Measurements from ENCODE around the gene TSPEAR.
"Not testable (repeated sequence)": the region's sequence is repeated elsewhere in the genome, so short reads cannot be mapped to it uniquely, and the experiment has no call there.

The TSPEAR gene

DNA sequence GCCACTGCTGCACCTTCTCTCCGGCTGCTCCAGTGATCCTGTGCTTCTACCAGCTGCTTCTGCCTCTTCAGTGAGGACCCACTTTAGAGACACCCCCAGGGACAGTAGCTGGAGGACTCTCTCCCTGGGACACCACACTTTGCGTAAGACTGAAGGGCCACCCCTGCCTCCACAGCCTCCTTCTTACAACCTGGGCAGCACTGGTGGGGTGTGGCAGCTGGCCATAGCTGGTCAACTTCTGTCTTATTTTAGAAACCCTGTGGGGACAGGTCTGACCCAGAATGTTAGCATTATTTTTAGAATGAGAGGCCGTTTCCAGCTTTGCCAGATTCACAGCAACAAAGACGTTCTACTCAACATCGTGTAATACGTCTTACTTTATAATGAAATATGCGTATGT is 85.6 kb downstream of the TSPEAR start:
- intact Hi-C loops (cut with DNase I), result no loop called here
- no peak for DNase-seq

DNA sequence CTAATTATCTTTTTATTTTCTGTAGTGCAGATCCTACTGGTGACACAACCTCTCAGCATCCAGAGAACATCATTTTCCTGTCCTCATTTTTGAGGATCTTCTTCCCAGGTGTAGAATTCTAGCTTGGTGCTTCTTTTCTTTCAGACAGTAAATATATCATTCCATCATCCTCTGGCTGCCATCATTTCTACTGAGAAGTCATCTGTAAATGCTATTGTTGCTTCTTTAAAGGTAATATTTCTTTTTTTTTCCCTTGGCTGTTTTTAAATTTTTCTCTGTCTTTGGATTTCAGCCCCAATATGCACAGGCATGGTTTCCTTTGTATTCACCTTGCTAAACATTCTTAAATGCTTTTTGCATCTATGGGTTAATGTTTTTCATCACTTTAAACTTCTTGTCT is 87.8 kb downstream of the TSPEAR start:
- intact Hi-C loops (cut with DNase I), result no loop called here
- DNase-seq, result no peak

DNA sequence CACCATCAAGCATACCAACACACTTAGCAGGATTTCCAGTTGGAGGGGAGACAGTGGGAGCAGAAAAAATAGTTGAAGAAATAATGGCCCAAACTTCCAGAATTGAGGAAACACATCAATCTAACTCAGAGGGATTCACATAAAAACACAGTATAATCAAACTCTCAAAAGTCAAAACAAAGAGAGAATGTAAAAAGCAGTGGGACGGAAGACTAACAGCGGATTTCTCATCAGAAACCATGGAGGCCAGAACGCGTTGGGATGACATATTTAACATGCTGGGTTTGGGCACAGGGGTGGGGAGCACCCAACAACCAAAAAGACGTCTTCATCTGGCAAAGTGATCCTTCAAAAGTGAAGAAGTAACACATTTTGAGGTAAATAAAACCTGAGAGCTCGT is 91.5 kb downstream of the TSPEAR start:
- intact Hi-C loops (cut with DNase I), result no loop called here
- no peak for DNase-seq

DNA sequence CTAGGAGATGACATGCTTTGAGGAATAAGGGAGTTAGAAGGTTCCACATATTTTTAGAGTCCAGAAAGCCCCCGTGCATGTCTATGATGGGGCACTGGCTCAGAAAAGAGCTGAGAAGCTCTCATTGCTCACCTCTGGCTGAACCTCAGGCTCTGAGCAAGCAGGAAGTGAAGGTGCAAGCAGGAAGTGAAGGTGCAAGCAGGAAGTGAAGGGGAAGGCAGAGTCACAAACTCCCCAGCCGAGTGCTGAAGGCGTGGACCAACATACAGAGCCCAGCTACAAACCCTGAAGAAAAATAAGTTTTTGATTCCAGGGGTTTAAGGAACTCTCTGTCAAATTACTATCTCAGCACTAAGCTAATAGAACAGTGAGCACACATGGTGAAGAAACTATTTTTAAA is 92.5 kb downstream of the TSPEAR start:
- intact Hi-C loops (cut with DNase I), result no loop called here
- DNase-seq, result no peak

DNA sequence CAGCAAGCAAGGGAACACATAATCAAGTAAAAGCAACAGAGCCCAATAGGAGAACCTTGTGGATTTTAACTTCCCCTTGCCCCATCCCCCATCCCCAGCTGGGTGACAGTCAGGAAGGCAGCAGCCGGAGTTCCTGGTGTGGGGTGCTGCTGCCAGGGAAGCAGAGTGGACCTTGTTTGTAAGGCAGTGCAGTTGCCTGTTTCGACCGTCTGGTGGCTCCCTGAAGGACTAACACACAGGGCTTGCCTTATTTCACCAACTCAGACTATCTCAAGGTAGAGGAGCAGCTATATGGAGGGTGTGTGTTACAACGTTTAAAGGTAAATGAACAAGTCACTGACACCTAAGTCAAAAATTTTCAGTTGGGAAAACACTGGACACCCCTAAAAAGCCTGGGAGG is 92.9 kb downstream of the TSPEAR start:
- DNase-seq, result peak in 11 of 42 donors; percentile 6 to 45 (median 20)
- intact Hi-C loops (cut with DNase I), result no loop called here

DNA sequence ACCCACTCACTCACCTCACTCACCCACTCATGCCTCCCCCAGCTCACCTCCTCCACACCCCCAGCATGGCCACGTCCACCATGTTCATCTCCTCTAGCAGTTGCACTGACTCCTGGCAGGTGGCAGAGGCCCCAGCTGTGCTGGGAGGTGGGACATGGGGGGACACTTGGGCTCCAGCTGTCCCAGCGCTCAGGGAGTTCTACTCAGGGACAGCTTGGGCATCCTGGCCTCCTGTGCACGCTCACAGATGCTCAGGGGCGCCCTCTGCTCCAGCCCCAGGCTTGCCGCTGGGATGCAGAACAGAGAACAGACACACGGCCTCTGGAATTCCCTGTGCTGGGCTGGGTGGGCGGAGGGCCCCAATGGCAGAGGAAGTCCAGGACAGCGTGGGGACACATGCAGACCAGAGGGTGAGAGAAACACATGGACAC is 94.3 kb downstream of the TSPEAR start:
- intact Hi-C loops (cut with DNase I), result no loop called here
- DNase-seq, result no peak

DNA sequence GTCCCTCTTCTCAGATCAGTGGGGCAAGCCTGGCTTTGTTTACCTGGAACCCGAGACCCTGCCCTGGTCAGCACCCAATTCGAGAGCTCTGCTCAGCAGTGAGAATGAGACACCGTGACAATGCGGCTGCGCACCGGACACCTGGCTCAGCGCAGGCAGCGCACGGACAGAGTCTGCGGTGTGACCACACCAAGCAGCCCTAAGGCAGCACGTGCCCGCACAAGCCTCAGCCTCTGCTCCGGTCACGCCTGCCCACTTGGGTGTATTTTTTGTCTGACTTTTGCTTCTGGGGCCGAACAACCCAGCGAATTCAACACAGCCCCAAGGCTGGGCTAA is 94.8 kb downstream of the TSPEAR start:
- no peak for DNase-seq

DNA sequence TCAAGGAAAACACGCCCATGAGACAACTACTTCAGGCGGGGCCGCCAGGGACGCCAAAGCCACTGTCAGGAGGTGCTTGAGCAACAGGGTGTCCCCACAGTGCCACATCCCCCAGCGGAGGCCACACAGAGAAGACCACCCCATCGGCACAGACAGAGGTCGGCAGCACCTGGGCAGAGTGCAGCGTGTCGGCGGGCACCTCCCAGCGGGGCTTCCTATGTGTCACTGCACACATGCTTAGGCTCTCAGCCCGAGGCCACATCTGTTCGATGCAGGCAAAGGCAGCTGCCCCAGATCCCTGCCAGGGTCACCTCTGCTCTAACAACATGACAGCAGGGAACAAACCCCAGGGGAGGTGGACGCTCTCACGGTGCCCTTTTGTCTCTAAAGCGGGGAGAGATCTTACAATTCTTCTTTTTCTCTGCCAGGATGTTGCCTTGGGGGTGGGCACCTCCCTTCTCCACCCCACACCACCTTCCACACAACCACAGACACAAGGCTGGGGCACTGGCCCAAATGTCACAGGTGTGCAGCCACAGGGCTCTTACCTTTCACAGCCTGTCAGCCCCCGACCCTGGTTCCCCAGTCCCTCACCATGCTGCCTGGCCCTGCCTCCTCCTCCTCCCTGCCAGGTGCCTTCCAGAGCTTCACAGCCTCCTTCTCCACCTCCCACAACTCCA is 95.3 kb downstream of the TSPEAR start:
- intact Hi-C loops (cut with DNase I), result no loop called here
- DNase-seq, result no peak

More for the DNA sequence above, 94.8 kb downstream of the TSPEAR start:
- intact Hi-C loops (cut with DNase I), result no loop called here

DNA sequence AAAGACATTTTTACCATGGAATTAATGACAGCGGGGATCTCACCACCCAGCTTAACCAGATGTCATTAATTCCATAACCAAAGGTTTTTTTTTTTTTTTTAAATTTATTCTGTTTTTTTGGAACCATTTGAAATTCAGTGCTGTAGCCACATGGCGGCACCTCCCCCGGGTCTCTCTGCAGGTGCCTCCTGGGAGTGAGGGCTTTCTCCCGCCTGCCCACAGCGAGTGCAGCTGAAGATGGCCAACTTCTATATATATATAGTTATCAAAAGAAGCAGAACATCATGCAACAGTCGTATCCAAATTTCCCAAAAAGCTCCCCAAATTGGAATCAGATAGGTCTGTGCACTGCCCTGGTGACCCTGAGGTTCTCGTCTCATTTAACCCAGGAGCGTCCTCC is 95.9 kb downstream of the TSPEAR start:
- DNase-seq, result no peak

DNA sequence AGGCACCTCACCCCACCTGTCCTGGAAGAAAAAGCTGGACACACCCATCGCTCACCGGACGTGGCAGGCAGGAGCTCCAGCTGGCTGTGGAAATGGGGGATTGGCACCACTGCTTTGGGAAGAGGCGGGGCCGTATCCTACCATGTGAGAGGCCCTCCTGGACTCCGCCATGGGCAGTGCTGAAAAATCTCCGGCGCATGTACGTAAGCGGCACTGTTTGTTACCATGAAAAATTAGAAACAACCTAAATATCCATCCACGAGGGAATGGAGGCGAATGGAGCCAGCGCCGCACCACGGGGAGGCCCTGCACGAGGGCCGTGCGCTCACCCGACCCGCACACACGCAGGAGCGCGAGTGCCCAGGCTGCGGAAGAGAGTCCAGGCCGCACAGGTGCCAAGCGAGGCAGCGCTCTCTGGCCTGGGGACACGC is 96.4 kb downstream of the TSPEAR start:
- intact Hi-C loops (cut with DNase I), result no loop called here
- no peak for DNase-seq

More for the DNA sequence above, 95.9 kb downstream of the TSPEAR start:
- intact Hi-C loops (cut with DNase I), result no loop called here

DNA sequence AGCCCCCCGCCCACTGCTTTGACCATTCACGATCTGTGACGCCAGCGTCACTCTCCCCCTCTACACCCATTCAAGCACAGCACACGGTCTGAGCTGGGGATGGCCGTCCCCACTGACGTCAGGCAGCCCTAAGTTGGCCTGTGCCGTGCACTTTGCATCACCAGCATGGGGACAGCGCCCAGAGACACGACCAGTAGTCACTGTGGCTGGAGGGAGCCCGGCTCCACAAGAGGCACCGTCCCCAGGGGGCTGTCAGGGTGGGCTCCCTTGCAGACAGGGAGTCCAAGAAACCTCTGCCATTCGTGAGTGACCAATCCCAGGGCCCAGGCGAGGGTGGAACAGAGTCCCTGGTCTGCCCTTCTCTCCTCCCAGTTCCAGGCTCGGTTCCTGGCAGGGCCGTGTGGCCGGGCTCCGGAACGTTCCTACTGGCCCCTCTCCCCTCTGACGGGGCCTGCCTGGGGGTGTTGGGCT is 97.2 kb downstream of the TSPEAR start:
- intact Hi-C loops (cut with DNase I), result no loop called here
- no peak for DNase-seq

DNA sequence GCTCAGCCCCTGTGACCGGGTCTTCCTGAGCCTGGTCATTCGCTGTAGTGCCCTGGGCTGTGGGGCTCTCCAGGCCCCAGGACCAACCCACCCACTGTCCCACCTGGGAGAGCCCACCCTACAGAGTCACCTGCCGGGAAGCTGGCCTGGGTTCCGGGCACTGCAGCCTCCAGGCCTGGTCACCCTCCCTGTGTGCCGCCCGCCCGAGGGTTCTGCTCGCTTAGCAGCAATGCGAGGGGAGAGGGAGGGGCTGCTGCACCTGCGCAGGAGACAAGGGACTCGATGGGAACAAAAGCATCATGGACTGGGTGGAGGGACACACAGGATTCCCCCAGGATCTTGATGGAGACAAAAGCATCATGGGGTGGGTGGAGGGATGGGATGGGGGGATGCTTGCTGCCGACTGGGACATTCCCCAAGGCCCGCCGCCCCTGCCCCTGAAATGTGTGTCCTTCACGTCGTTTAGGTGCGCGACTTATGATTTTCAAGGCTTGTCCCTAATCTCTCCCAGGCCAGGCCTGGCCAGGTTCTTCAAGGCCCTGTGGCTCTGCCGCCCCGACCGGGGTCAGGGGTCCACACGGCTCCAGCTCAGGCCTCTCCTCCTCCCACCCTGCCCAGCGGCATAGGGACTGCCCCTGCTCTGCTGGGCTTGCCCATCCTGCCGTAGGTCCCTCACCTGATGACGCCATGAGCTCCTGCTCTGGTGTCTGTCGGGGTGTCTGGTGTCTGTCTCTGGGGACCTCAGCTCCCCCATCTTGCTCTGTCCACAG is 97.8 kb downstream of the TSPEAR start:
- intact Hi-C loops (cut with DNase I), result no loop called here
- DNase-seq, result no peak

DNA sequence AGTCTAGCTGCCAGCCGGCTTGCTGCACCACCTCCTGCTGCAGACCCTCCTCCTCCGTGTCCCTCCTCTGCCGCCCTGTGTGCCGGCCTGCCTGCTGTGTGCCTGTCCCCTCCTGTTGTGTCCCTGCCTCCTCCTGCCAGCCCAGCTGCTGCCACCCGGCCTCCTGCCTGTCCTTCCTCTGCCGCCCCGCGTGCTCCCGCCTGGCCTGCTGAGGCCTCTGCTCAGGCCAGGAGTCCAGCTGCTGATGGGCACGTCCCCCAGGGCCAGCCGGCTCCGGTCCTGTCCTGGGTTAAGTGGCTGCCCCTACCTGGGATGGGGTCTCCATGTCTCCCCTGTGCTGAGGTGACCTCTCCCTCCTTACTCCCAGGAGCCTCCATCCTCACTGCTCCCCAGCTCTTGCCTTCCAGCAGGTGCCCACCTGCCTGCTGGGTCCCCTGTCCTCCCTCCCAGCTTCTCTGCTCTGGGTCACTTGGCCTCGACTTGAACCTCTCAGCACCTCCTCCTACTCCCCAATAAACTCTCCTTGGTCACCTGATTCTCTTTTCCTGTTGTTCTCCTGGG is 98.6 kb downstream of the TSPEAR start:
- intact Hi-C loops (cut with DNase I), result no loop called here
- DNase-seq, result no peak

DNA sequence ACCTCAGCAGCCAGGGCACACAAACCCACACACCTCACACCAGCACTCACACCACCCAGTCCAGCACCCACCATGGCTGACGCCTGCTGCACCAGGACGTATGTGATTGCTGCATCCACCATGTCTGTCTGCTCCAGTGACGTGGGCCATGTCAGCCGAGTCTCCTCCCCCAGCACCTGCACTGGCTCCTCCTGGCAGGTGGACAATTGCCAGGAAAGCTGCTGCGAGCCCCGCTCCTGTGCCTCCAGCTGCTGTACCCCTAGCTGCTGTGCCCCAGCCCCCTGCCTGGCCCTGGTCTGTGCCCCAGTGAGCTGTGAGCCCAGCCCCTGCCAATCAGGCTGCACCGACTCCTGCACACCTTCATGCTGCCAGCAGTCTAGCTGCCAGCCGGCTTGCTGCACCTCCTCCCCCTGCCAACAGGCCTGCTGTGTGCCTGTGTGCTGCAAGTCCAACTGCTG is 99.3 kb downstream of the TSPEAR start, which contains the start of gene KRTAP10-8:
Gene KRTAP10-8, plus strand, starts transcription at position 51 of the 458 bp plus-strand sequence. Its CDS starts 22 bp downstream, at position 73.
- DNase-seq, result no peak
- intact Hi-C loops (cut with DNase I), result no loop called here

DNA sequence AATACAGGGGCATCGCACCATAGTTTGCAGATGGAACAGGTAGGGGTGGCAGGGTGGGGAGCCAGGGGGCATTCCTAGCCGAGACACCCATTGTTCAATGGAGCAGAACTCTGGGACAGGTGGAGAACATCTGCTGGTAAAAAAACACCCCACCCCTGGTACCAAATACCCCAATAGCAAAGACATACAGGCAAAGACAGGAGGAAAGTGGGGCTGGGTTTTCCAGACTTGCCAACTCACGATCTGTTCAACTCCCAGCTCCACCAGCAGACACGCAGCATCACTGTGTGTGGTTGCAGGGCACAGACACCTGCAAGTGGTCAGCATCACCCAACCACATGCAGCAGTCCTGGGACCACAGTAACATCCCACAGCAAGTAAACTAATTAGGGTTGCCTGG is 99.8 kb downstream of the TSPEAR start:
- DNase-seq, result no peak
- intact Hi-C loops (cut with DNase I), result no loop called here

DNA sequence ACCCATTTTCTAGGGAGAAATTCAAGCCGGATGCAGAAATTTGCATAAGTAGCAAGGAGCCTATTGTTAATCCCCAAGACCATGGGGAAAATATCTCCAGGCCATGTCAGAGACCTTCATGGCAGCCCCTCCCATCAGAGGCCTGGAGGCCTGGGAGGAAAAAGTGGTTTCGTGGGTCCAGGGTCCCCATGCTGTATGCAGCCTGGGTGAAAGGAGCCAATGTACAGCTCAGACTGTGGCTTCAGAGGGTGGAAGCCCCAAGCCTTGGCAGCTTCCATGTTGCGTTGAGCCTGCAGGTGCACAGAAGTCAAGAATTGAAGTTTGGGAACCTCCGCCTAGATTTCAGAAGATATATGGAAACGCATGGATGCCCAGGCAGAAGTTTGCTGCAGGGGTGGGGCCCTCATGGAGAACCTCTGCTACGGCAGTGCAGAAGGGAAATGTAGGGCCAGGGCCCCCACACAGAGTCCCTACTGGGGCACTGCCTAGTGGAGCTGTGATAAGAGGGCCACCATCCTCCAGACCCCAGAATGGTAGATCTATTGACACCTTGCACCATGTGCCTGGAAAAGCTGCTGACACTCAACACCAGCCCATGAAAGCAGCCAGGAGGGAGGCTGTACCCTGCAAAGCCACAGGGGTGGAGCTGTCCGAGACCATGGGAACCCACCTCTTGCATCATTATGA is 101.1 kb downstream of the TSPEAR start:
- DNase-seq, result not testable (repeated sequence)

DNA sequence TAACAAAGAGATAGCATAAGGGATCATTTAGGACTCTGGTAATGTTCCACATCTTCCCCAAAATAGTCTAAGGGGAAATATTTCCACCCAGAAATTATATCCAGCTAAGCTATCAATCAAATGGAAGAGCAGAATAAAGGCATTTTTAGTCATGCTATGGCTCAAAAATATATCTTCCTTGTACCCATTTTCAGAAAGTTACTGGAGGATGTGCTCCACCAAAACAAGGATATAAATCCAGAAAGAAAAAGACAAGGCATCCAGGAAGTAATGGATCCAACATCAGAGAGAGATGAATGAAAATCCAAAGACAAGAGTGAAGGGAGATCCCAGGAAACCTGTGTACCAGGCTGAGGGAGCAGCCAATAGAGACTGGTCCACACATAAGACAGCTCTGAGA is 102.2 kb downstream of the TSPEAR start:
- intact Hi-C loops (cut with DNase I), result no loop called here
- no peak for DNase-seq

More for the DNA sequence above, 101.1 kb downstream of the TSPEAR start:
- intact Hi-C loops (cut with DNase I), result not testable (repeated sequence)

DNA sequence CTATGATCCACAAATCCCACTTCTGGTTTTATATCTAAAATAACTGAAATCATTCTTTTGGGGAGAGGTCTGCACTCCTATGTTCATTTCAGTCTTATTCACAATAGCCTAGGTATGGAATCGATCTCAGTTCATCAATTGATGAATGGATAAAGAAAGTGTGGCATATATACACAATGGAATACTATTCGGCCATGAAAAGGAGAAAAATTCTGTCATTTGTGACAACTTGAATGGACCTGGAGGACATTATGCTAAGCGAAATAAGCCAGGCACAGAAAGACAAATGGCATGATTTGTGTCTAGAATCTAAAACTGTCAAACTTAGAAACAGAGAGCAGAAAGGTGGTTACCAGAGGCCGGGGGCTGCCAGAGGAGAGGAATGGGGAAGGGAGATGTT is 104.9 kb downstream of the TSPEAR start:
- intact Hi-C loops (cut with DNase I), result no loop called here
- DNase-seq, result no peak

DNA sequence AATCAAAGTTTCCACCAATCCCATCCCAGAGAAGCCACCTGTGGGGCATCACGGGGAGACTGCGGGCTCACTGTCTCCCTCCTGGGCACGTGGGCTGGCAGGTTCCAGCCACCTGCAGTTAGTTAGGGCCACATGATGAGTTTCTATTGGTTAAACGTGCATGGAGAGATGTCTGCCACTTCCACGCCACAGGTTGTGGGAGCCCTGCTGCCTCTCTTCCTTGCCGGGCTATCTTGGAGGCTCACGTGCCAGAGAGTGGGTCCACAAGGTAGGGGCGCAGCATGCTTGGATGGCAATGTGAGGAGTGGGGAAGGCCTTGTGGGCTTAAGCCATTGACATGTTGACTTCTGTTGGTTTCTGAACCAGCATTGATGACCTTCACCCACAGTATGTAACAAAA is 107.5 kb downstream of the TSPEAR start:
- DNase-seq, result no peak
- intact Hi-C loops (cut with DNase I), result no loop called here

Measured in head of caudate nucleus (tissue), 42 donors.